SH-SY5Y (cell line): Measurements from ENCODE around the gene MSANTD3.

Experiments used
- GATA2 ChIP-seq: IDR thresholded peaks from 2 replicates; pipeline ENCODE4 v1.6.1; 2011; ENCODE audit warnings: mild to moderate bottlenecking, low read depth, low read length
- GATA3 ChIP-seq: IDR thresholded peaks from 2 replicates; pipeline ENCODE4 v1.6.1; 2011; ENCODE audit warnings: low read depth, mild to moderate bottlenecking, low read length, moderate library complexity

DNA sequence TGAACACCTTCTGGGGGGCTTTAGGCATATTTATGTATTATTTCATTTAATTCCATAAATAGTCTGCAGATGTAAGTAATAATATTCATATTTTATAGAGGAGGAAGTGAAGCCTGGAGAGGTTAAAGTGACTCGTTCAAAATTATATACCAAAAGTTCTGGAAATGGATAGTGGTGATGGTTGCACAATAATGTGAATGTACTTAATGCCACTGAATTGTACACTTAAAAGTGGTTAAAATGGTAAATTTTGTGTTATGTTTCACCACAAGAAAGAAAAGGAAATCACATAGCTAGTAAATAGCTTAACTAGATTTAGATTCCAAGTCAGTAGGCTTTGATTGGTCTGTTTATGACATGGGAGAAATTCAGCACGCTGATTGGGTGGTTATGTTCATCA, 33.0 kb downstream of the MSANTD3 start:
- TF ChIP-seq GATA2 (no peak), GATA3 (no peak)
